Retinal pigment epithelial cell (primary cell): Measurements from ENCODE around the gene SPAG16.
"Not testable (repeated sequence)": the region's sequence is repeated elsewhere in the genome, so short reads cannot be mapped to it uniquely, and the experiment has no call there.

ENCODE experiments used
- DNase-seq: peaks from one replicate; pipeline ENCODE4 v3.0.0-alpha.2; 2010; ENCODE audit warnings: low read depth
- H3K4me3 ChIP-seq: 2 replicates; pipeline ENCODE4 v1.5.1; 2011; ENCODE audit warnings: mild to moderate bottlenecking, low read length, control low read depth, moderate library complexity
- CTCF ChIP-seq: conservative IDR thresholded peaks from 2 replicates; pipeline ENCODE4 v1.5.1; 2011; ENCODE audit warnings: low read depth, low read length, control low read depth, inconsistent platforms

Gene SPAG16

DNA sequence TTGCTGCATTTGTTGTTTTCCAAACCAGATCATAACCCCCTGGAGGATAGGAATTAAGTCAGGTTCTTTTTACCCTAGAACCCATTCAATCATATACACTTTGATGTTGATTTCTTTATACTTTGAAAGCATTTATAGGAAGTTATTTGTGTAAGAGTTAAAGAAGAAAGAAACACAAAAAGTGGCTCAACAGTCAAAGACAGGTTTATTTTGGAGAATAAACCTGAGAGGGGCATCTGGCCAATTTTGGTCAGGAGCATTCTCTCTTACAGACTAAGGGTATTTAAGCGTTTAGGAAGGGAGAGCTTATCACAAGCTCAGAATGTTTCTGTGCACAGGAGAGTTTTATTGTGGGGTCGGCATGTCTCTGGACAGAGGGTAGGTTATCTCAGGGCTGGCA is 398.0 kb downstream of the SPAG16 start:
- no peak for TF ChIP-seq CTCF
- no peak overlapping the region for H3K4me3 ChIP-seq
- DNase-seq, result no peak

DNA sequence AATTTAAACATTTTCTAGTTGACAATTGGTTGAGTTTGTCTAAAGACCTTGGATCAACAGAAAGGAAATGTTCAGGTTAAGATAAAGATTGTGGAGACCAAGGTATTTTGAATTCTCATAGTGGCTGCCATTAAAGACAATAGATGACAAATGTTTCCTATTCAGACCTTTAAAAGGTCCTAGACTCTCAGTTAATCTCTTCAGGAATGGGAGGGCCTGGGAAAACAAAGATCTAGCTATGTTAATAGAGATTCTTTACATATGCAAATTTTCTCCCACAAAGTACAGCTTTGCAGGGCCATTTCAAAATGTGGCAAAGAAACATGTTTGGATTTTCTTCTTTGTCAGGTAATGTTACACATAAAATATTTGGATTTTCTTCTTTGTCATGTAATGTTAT is 403.9 kb downstream of the SPAG16 start:
- TF ChIP-seq CTCF, result no peak
- H3K4me3 ChIP-seq, result no peak overlapping the region
- DNase-seq, result no peak

DNA sequence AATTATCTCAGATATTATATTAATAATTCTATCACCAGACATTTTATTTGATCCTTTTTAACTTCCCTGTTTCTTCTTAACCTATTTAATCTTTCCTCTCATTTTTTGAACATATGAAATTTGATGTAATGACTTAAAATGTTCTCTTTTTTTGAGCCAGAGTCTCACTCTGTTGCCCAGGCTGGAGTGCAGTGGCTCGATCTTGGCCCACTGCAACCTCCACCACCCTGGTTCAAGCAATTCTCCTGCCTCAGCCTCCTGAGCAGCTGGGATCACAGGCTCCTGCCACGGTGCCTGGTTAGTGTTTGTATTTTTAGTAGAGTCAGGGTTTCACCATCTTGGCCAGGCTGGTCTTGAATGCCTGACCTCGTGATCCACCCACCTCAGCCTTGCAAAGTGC is 404.6 kb downstream of the SPAG16 start:
- not testable (repeated sequence) for H3K4me3 ChIP-seq, DNase-seq

GRCh38 chr2:213689585-213689984 is 405.3 kb downstream of the SPAG16 start:
- no peak for DNase-seq
- no peak for TF ChIP-seq CTCF
- no peak overlapping the region for H3K4me3 ChIP-seq

- DNase-seq, result no peak
- no peak for TF ChIP-seq CTCF
- no peak overlapping the region for H3K4me3 ChIP-seq
Measured at GRCh38 chr2:213691351-213691750, 407.1 kb downstream of the SPAG16 start.

- no peak for TF ChIP-seq CTCF
- DNase-seq, result no peak
- H3K4me3 ChIP-seq, result no peak overlapping the region
Measured at GRCh38 chr2:213696442-213696841, 412.2 kb downstream of the SPAG16 start.

DNA sequence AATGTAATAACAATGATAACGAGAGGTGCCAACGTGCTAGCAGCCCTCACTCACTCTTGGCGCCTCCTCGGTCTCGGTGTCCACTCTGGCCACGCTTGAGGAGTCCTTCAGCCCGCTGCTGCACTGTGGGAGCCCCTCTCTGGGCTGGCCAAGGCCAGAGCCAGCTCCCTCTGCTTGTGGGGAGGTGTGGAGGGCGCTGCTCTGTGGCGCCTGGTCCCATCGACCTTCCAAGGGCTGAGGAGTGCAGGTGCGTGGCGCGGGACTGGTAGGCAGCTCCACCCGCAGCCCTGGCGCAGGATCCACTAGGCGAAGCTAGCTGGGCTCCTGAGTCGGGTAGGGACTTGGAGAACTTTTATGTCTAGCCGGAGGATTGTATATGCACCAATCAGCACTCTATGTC is 417.1 kb downstream of the SPAG16 start:
- not testable (repeated sequence) for H3K4me3 ChIP-seq, DNase-seq

DNA sequence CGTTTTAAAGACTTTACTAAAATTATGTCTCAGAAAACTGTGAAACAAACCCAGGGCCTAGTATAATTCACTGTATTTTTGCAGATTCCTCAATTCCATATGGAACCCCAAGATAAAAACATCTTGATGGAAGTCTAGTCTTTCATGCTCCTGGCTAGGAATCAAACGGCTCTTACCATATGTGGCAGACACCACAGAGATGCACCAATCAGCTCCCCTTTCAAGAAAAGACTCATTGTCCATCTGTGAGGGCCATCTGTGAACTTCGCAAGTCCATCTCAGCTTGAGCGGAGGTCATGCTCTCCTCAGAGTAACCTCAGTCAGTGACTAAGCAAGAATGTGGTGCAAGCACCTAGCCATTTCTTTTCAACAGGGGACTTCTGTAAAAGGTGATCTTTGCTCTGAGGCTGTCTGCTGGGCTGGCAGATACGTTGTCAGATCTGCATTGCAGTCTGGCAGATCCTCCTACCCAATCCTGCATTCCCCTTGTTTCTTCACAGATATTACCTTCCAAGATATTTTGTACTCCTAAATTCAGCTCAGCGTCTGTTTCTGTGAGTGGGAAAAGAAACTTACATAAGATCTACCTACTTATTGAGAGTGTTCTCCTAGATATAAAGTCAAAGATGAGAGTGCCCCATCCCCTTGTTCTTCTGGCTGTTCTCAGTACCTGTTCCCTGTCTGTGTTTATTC is 419.3 kb downstream of the SPAG16 start:
- no peak overlapping the region for H3K4me3 ChIP-seq
- no peak for DNase-seq
- TF ChIP-seq CTCF, result no peak
